IPS-NIHi11 (cell line): ENCODE data around the gene OR2T35.
"Not testable (repeated sequence)": the region's sequence is repeated elsewhere in the genome, so short reads cannot be mapped to it uniquely, and the experiment has no call there.

Experiments used
- DNase-seq: peaks from one replicate; pipeline ENCODE4 v3.0.0; 2012; ENCODE audit warnings: mixed read lengths, low spot score

OR2T35 gene

GRCh38 chr1:248645178-248645577, at the start of gene OR2T35:
TSS of gene OR2T35 (minus strand) at chr1:248645278. CDS start at chr1:248639258, 6,020 bp downstream.
- not testable (repeated sequence) for DNase-seq

- DNase-seq: no peak
These were observed 46.6 kb upstream of the OR2T35 start for GRCh38 chr1:248691567-248692155.

GRCh38 chr1:248688527-248689298, 43.6 kb upstream of the OR2T35 start:
- no peak for DNase-seq

- DNase-seq: no peak
These were observed 41.7 kb upstream of the OR2T35 start for GRCh38 chr1:248686815-248687214.

- DNase-seq: no peak
These were observed 36.6 kb upstream of the OR2T35 start for GRCh38 chr1:248681651-248682050.

DNA sequence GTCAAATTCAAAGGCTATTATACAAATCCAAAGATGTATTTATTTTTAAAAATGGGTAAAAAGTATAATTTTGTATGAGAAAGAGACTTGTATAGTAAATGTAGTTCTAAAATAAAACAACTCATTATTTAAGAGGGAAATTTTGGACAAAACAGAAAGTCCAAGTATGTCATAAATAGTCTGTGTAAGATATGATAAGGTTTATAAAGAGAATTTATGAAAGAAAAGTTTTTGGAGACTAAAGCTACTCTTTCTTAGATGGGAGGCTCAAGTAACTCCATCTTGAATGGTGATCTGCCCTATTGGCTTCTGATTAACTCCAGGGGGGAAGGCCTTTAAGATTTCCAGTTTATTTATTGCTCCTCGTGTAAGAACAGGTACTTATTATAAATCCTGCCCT, 24.9 kb upstream of the OR2T35 start:
- DNase-seq: no peak

- not testable (repeated sequence) for DNase-seq
These were observed 18.6 kb upstream of the OR2T35 start for GRCh38 chr1:248663453-248664328.

DNA sequence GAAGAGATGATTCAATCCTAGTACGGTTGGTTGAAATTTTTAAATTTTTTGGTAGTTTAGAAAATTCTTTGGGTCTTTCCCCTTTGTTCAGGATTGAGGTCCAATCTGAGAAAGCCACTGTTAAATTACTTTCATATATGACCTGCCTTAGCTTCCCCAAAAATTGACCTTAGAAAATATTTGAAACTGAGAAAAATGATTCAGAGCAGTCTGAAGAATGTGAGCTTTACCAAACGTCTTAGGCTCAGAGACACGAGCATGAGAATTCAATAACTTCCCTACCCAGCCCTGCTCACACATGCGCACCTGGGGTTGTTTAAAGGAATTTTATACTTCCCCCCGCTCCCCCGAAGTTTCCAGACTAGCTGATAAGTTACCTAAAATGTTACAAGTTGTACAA, 11.7 kb upstream of the OR2T35 start:
- DNase-seq: not testable (repeated sequence)

DNA sequence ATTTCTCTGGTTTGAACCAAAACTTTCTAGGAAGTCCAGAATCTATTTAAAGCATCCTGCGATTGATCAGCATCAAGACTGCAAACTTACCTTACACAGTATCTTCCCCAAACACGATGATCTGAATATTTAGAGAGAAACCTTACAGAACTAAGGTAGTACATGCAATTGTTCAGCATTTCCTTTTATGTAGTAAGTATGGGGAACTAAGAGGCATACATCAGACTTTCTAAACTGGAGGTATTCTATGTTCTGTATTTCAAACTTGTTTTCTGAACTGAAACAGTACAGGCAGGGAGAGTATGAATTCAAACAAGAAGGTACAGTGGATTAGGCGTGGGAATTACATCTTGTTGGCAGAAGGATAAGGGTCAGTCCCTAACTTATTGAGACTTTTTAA, 10.3 kb upstream of the OR2T35 start, which contains the start of gene OR2T27:
Gene OR2T27 (minus strand): TSS at position 175 of the 400 bp plus-strand sequence. CDS start 4,644 bp downstream, outside the sequence.
- not testable (repeated sequence) for DNase-seq

GRCh38 chr1:248648770-248649536, 3.9 kb upstream of the OR2T35 start:
- DNase-seq: not testable (repeated sequence)

GRCh38 chr1:248642971-248643651, 2.0 kb downstream of the OR2T35 start:
- not testable (repeated sequence) for DNase-seq

- not testable (repeated sequence) for DNase-seq
These were observed 3.5 kb downstream of the OR2T35 start for GRCh38 chr1:248641583-248641982.

- not testable (repeated sequence) for DNase-seq
These were observed 4.2 kb downstream of the OR2T35 start for GRCh38 chr1:248640906-248641305.

DNA sequence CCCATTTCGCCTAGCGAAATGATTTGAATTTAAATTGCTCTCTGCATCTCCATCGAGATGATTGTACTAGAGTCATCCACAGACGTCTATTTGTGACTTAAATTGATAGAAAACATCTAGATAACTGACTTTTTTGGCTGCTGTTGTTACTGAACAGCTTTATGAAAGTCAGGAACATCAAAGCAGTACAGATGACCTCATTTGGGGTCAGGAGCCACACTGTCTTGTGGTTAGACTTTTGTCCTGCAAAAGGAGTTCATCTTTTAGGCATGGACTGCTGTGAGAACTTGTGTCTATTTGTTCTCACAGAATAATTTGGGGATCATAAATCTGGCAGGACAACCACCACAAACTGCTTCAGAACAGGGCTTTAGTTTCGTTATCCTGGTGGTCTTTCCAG, 5.4 kb downstream of the OR2T35 start:
- not testable (repeated sequence) for DNase-seq

DNA sequence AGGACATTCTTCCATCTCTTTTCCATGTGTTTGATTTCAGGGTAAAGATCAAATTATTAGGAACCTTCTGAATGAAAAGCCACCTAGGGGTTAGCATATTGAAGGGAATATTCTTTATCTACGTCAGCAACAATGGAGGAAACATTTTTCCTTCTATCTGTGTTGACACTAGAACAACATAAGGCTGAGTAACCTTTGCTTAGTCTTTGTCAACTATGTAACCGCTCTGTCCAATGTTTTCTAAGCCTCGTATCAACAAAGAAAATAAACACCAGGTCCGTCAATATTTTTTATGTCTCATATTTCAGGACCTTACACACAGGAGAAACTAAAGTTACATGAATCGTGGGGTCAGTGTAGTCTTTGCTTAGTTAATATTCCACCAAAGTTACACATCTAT, 8.5 kb downstream of the OR2T35 start:
- not testable (repeated sequence) for DNase-seq

- DNase-seq: not testable (repeated sequence)
These were observed 10.1 kb downstream of the OR2T35 start, which contains the start of gene OR2T11 for GRCh38 chr1:248634991-248635390. TSS of gene OR2T11 (minus strand) at chr1:248635091. CDS start at chr1:248627128, 7,963 bp downstream.

- no peak for DNase-seq
These were observed 13.6 kb downstream of the OR2T35 start for GRCh38 chr1:248631354-248632008.

- DNase-seq: no peak
These were observed 14.5 kb downstream of the OR2T35 start for GRCh38 chr1:248630551-248630950.

DNA sequence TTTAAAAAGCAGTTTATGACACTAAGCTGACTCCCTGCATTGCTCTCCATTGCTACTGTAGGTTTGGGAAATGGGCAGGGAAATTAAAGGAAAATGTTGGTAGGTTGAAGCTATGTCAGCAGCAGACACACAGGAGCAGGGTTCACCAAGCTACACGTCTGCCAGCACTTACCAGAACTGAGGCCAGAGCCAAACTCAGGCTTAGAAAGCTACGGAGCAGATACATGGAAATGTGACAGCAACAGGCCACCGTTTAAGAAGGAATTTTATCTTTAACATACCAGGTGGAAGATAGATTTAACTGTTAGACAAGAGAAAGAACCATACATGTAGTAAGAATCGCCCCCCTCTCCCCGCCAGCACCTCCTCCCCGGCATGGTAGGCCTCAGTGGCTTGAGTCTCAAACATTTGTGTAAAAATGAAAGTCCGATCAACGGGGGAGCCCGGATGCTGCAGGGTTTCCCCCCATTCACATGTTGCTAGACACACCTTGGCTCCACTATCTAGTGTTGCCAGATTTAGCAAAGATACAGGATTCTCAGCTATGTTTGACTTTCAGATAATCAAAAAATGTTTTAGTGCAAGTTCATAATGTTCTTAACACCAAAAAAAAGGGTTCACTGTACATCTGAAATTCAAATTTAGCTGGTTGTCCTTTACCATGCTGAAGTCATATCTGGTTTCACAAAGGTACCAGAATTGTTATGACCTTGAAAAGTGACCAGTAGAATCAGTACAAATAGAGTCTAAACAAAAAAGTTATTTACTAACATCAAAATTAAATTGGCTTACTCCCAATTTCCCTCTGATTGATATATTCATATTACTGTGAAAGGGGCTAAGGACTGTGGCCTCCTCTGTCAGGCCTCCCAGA, 16.9 kb downstream of the OR2T35 start:
- no peak for DNase-seq
